ENCODE data around the gene BCAP31. TPM values are rescaled to one million over a fixed set of nuclear protein-coding genes. Genes with fewer than 3 reads are reported as not detected.

The BCAP31 gene
- total and polyA plus RNA-seq, 2 donors (not counting 1 experiment from before 2014, with no cell fraction given): 59.5 to 117 TPM

- H3K27me3 Mint-ChIP-seq: no peaks in the 10 kb centered on the region
- no peak overlapping the region for H3K9ac ChIP-seq (ENCODE audit: low read length)
- H3K27me3 ChIP-seq (replicated peaks in 1 of 4; ENCODE audit: control extremely low read depth in 1 of 4, control insufficient read depth in 3 of 4, insufficient read depth in 4 of 4, low read length in 3 of 4): peaks cover 0 to 13% (median 1%) of the 10 kb centered on the region in 4 experiments
- no peaks in the 10 kb centered on the region for H4K20me1 ChIP-seq (ENCODE audit: control insufficient read depth, insufficient read depth, low read length, poor library complexity, severe bottlenecking)
- ChIA-PET CTCF (no interaction called here), POLR2A (no interaction called here)
- ATAC-seq (ENCODE audit: low read depth): no peak
- H3K4me3 ChIP-seq (ENCODE audit: control extremely low read depth in 1 of 5, extremely low read depth in 1 of 5, insufficient read depth in 1 of 5, low read depth in 2 of 5, low read length in 4 of 5): no peak overlapping the region
- H3K36me3 ChIP-seq (replicated peaks in 1 of 2; ENCODE audit: control extremely low read depth in 1 of 2, control insufficient read depth in 1 of 2, extremely low read depth in 1 of 2, insufficient read depth in 2 of 2, low read length in 1 of 2): no peaks in the 10 kb centered on the region
- H3K27ac Mint-ChIP-seq: no peak overlapping the region
- DNase-seq: no peak
- WGBS (ENCODE audit: insufficient coverage): 100% methylated on average over 3 of the region's 14 CpGs
- no peak for TF ChIP-seq CTCF (IDR thresholded peaks at IDR 0.05)
- TF ChIP-seq EZH2 (IDR thresholded peaks at IDR 0.05; ENCODE audit: borderline replicate concordance, insufficient read depth, low read depth, low read length, poor library complexity, severe bottlenecking): no peak
- no peaks in the 10 kb centered on the region for H3K4me1 Mint-ChIP-seq
- no peaks in the 10 kb centered on the region for H3K79me2 ChIP-seq (ENCODE audit: control insufficient read depth, insufficient read depth, low read length)
- H3K4me3 Mint-ChIP-seq: no peak overlapping the region
- no peak overlapping the region for H2AFZ ChIP-seq (ENCODE audit: insufficient read depth, low read depth, low read length, poor library complexity, severe bottlenecking)
- no peaks in the 10 kb centered on the region for H3K9me3 Mint-ChIP-seq (ENCODE audit: insufficient read depth)
- intact Hi-C loops (cut with micrococcal nuclease): no loop called here
- no peaks in the 10 kb centered on the region for H3K9me3 ChIP-seq (ENCODE audit: control extremely low read depth in 1 of 3, control insufficient read depth in 2 of 3, insufficient read depth in 1 of 3, low read length in 2 of 3)
- peaks cover 0 to 4% of the 10 kb centered on the region in 2 donors for H3K4me1 ChIP-seq (ENCODE audit: control insufficient read depth in 2 of 2, insufficient read depth in 2 of 2, low read length in 2 of 2)
- H3K27ac ChIP-seq (ENCODE audit: low read length in 2 of 2): no peak overlapping the region
- H3K4me2 ChIP-seq (replicated peaks; ENCODE audit: low read depth, low read length, poor library complexity, severe bottlenecking): no peak overlapping the region
Observed at GRCh38 chrX:153690466-153690865, 33.7 kb downstream of the BCAP31 start.

- H3K27ac Mint-ChIP-seq: no peak overlapping the region
- ChIA-PET POLR2A (no interaction called here), CTCF (no interaction called here)
- intact Hi-C loops (cut with micrococcal nuclease): no loop called here
- WGBS (ENCODE audit: insufficient coverage): 93% methylated on average over 19 of the region's 19 CpGs
- Histone ChIP-seq H3K79me2 (ENCODE audit: control insufficient read depth, insufficient read depth, low read length) (no peaks in the 10 kb centered on the region), H4K20me1 (ENCODE audit: control insufficient read depth, insufficient read depth, low read length, poor library complexity, severe bottlenecking) (no peaks in the 10 kb centered on the region), H3K9me3 (ENCODE audit: control extremely low read depth in 1 of 3, control insufficient read depth in 2 of 3, insufficient read depth in 1 of 3, low read length in 2 of 3) (no peaks in the 10 kb centered on the region), H3K36me3 (replicated peaks in 1 of 2; ENCODE audit: control extremely low read depth in 1 of 2, control insufficient read depth in 1 of 2, extremely low read depth in 1 of 2, insufficient read depth in 2 of 2, low read length in 1 of 2) (no peaks in the 10 kb centered on the region), H3K4me1 (ENCODE audit: control insufficient read depth in 2 of 2, insufficient read depth in 2 of 2, low read length in 2 of 2) (peaks cover 0 to 4% of the 10 kb centered on the region in 2 donors), H3K27ac (ENCODE audit: low read length in 2 of 2) (no peak overlapping the region), H2AFZ (ENCODE audit: insufficient read depth, low read depth, low read length, poor library complexity, severe bottlenecking) (no peak overlapping the region), H3K4me2 (replicated peaks; ENCODE audit: low read depth, low read length, poor library complexity, severe bottlenecking) (no peak overlapping the region), H3K4me3 (ENCODE audit: control extremely low read depth in 1 of 5, extremely low read depth in 1 of 5, insufficient read depth in 1 of 5, low read depth in 2 of 5, low read length in 4 of 5) (no peak overlapping the region), H3K27me3 (replicated peaks in 1 of 4; ENCODE audit: control extremely low read depth in 1 of 4, control insufficient read depth in 3 of 4, insufficient read depth in 4 of 4, low read length in 3 of 4) (peaks cover 0 to 13% (median 1%) of the 10 kb centered on the region in 4 experiments), H3K9ac (ENCODE audit: low read length) (no peak overlapping the region)
- H3K9me3 Mint-ChIP-seq (ENCODE audit: insufficient read depth): no peaks in the 10 kb centered on the region
- TF ChIP-seq CTCF (IDR thresholded peaks at IDR 0.05): no peak
- TF ChIP-seq EZH2 (IDR thresholded peaks at IDR 0.05; ENCODE audit: borderline replicate concordance, insufficient read depth, low read depth, low read length, poor library complexity, severe bottlenecking): no peak
- H3K4me3 Mint-ChIP-seq: peak overlapping the region; percentile 61
- H3K4me1 Mint-ChIP-seq: no peaks in the 10 kb centered on the region
- ATAC-seq (ENCODE audit: low read depth) (no peak), DNase-seq (no peak)
- H3K27me3 Mint-ChIP-seq: no peaks in the 10 kb centered on the region
Observed at GRCh38 chrX:153689654-153690465, 34.3 kb downstream of the BCAP31 start.
